HepG2 (cell line): Measurements from ENCODE around the gene SLC25A18. TPM values are rescaled to one million over a fixed set of nuclear protein-coding genes. Genes with fewer than 3 reads are reported as not detected.

Experiments used
- BHLHE40 ChIP-seq: IDR thresholded peaks from 2 replicates; pipeline ENCODE4 v1.6.1; 2011; ENCODE audit warnings: low read length, improper control_type of control experiment
- BRCA1 ChIP-seq: sonication (generic); formaldehyde crosslinking; IDR thresholded peaks from 2 replicates; pipeline ENCODE4 v1.4.0; 2020; ENCODE audit warnings: missing genetic modification reagents
- CBFB ChIP-seq: sonication (generic); formaldehyde crosslinking; IDR thresholded peaks from 2 replicates; pipeline ENCODE4 v1.4.0; 2020; ENCODE audit warnings: missing genetic modification reagents
- GLMP ChIP-seq: sonication (generic); formaldehyde crosslinking; IDR thresholded peaks from 2 replicates; pipeline ENCODE4 v1.9.0; 2021; ENCODE audit warnings: missing genetic modification reagents, mild to moderate bottlenecking, borderline replicate concordance
- IKZF4 ChIP-seq: sonication (generic); formaldehyde crosslinking; IDR thresholded peaks from 2 replicates; pipeline ENCODE4 v1.5.1; 2020; ENCODE audit warnings: borderline replicate concordance, mild to moderate bottlenecking, low read depth, missing genetic modification reagents; ENCODE audit errors: not compliant biosample characterization
- NFAT5 ChIP-seq: sonication (generic); formaldehyde crosslinking; IDR thresholded peaks from 2 replicates; pipeline ENCODE4 v1.4.0; 2020; ENCODE audit warnings: missing genetic modification reagents
- NFE2L2 ChIP-seq: fragments of 150-350 bp; IDR thresholded peaks from 2 replicates; pipeline ENCODE4 v1.6.1; 2014; ENCODE audit warnings: low read length
- NFIC ChIP-seq: IDR thresholded peaks from 2 replicates; pipeline ENCODE4 v1.6.1; 2012; ENCODE audit warnings: mild to moderate bottlenecking, low read length, inconsistent platforms
- ONECUT2 ChIP-seq: sonication (generic); formaldehyde crosslinking; IDR thresholded peaks from 2 replicates; pipeline ENCODE4 v1.4.0; 2020; ENCODE audit warnings: missing genetic modification reagents
- POLR2AphosphoS2 ChIP-seq: IDR thresholded peaks from 2 replicates; pipeline ENCODE4 v1.6.1; 2011; ENCODE audit warnings: low read depth, low read length, improper control_type of control experiment
- SP140L ChIP-seq: sonication (generic); formaldehyde crosslinking; IDR thresholded peaks from 2 replicates; pipeline ENCODE4 v1.4.0; 2020; ENCODE audit warnings: missing genetic modification reagents, borderline replicate concordance
- THYN1 ChIP-seq: sonication (generic); formaldehyde crosslinking; IDR thresholded peaks from 2 replicates; pipeline ENCODE4 v1.8.1; 2023; ENCODE audit warnings: low read depth, mild to moderate bottlenecking, moderate library complexity, missing genetic modification reagents, borderline replicate concordance
- ZFP36L2 ChIP-seq: sonication (generic); formaldehyde crosslinking; IDR thresholded peaks from 2 replicates; pipeline ENCODE4 v1.4.0; 2020; ENCODE audit warnings: missing genetic modification reagents
- ZNF225 ChIP-seq: sonication (generic); formaldehyde crosslinking; IDR thresholded peaks from 2 replicates; pipeline ENCODE4 v1.4.0; 2020; ENCODE audit warnings: mild to moderate bottlenecking, missing genetic modification reagents
- ZNF251 ChIP-seq: sonication (generic); formaldehyde crosslinking; IDR thresholded peaks from 2 replicates; pipeline ENCODE4 v1.9.0; 2021; ENCODE audit warnings: mild to moderate bottlenecking, missing genetic modification reagents
- ZNF580 ChIP-seq: IDR thresholded peaks from 2 replicates; pipeline ENCODE4 v1.6.1; 2016; ENCODE audit warnings: low read depth, borderline replicate concordance
- polyA plus RNA-seq, 8 experiments: library from polyadenylated mRNA; depleted of rRNA in 3 of 8; stranded (reverse) in 7 of 8; unstranded in 1 of 8; fragments of >200 nt; fragmentation: Illumina TruSeq in 4 of 8; extraction: Trizol in 4 of 8; gene quantifications; 2 replicates each; pipeline versions ENCODE4 v1.2.1 to v1.2.3, GENCODE V29; 2011 to 2016; ENCODE audit warnings: low read depth in 4 of 8, missing spikeins in 1 of 8, mixed read lengths in 1 of 8; ENCODE audit not compliant: insufficient read depth in 1 of 8
- total RNA-seq, 5 experiments: library from RNA; depleted of rRNA; stranded (reverse); fragments of >200 nt; fragmentation: Illumina TruSeq; extraction: Trizol; gene quantifications; 2 replicates each; pipeline ENCODE4 v1.2.3, GENCODE V29; 2016; ENCODE audit warnings: low read depth in 1 of 5
- TF ChIP-seq, protein P1 (sequence below): sonication (generic); formaldehyde crosslinking; IDR thresholded peaks from 2 replicates; pipeline ENCODE4 v1.8.1; 2023; ENCODE audit warnings: mild to moderate bottlenecking, missing genetic modification reagents, borderline replicate concordance
- TF ChIP-seq, protein P2 (sequence below): IDR thresholded peaks from 2 replicates; pipeline ENCODE4 v1.6.1; 2016
- TF ChIP-seq, protein P3 (sequence below): sonication (generic); formaldehyde crosslinking; conservative IDR thresholded peaks from 2 replicates; pipeline ENCODE4 v1.8.0; 2022; ENCODE audit warnings: missing genetic modification reagents

Gene SLC25A18
- total and polyA plus RNA-seq, 2 of the 13 experiments (the other 11 are each of a cell fraction or from before 2014, with no cell fraction given) = 0.28 to 0.75 TPM

- TF ChIP-seq NFE2L2 (no peak), BRCA1 (CRISPR knock-in tag) (no peak), NFIC (no peak), NFAT5 (no peak), IKZF4 (CRISPR knock-in tag) (no peak), THYN1 (CRISPR knock-in tag) (no peak), SP140L (no peak), CBFB (CRISPR knock-in tag) (no peak), ZNF225 (CRISPR knock-in tag) (peak; percentile 83; the same call in 1 of the 2 replicates), BHLHE40 (no peak), POLR2AphosphoS2 (no peak), GLMP (no peak), ONECUT2 (CRISPR knock-in tag) (no peak), ZFP36L2 (no peak), ZNF251 (no peak), ZNF580 (no peak)
- TF ChIP-seq, protein P1, sequence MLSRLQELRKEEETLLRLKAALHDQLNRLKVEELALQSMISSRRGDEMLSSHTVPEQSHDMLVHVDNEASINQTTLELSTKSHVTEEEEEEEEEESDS (CRISPR knock-in tag) = no peak
- TF ChIP-seq, protein P2, sequence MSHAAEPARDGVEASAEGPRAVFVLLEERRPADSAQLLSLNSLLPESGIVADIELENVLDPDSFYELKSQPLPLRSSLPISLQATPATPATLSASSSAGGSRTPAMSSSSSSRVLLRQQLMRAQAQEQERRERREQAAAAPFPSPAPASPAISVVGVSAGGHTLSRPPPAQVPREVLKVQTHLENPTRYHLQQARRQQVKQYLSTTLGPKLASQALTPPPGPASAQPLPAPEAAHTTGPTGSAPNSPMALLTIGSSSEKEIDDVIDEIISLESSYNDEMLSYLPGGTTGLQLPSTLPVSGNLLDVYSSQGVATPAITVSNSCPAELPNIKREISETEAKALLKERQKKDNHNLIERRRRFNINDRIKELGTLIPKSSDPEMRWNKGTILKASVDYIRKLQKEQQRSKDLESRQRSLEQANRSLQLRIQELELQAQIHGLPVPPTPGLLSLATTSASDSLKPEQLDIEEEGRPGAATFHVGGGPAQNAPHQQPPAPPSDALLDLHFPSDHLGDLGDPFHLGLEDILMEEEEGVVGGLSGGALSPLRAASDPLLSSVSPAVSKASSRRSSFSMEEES (CRISPR knock-in tag) = peak; percentile 96
- TF ChIP-seq, protein P3, sequence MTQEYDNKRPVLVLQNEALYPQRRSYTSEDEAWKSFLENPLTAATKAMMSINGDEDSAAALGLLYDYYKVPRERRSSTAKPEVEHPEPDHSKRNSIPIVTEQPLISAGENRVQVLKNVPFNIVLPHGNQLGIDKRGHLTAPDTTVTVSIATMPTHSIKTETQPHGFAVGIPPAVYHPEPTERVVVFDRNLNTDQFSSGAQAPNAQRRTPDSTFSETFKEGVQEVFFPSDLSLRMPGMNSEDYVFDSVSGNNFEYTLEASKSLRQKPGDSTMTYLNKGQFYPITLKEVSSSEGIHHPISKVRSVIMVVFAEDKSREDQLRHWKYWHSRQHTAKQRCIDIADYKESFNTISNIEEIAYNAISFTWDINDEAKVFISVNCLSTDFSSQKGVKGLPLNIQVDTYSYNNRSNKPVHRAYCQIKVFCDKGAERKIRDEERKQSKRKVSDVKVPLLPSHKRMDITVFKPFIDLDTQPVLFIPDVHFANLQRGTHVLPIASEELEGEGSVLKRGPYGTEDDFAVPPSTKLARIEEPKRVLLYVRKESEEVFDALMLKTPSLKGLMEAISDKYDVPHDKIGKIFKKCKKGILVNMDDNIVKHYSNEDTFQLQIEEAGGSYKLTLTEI = no peak
Observed at GRCh38 chr22:17628406-17629172, 65.3 kb downstream of the SLC25A18 start, which contains the start of gene ATP6V1E1 (continued).
